HG02970 (cell line): ENCODE data around the gene TEX261.

ENCODE experiments used
- ATAC-seq: cut with Tn5 transposase; IDR thresholded peaks from one replicate; pipeline ENCODE4 v1.9.1; 2021; ENCODE audit warnings: mild to moderate bottlenecking, moderate library complexity, moderate number of reproducible peaks; ENCODE audit not compliant: unreplicated experiment, low FRiP score

TEX261 gene

GRCh38 chr2:70983506-70984227 is 11.0 kb downstream of the TEX261 start:
- no peak for ATAC-seq

- ATAC-seq: no peak
Measured at GRCh38 chr2:70982971-70983370, 11.7 kb downstream of the TEX261 start.

- no peak for ATAC-seq
Measured at GRCh38 chr2:70981866-70982810, 12.5 kb downstream of the TEX261 start.

- no peak for ATAC-seq
Measured at GRCh38 chr2:70981421-70981820, 13.3 kb downstream of the TEX261 start.

- no peak for ATAC-seq
Measured at GRCh38 chr2:70979626-70980025, 15.0 kb downstream of the TEX261 start.

GRCh38 chr2:70979180-70979488 is 15.5 kb downstream of the TEX261 start:
- no peak for ATAC-seq

GRCh38 chr2:70978341-70979179 is 16.1 kb downstream of the TEX261 start, which contains the start of gene ANKRD53:
TSS of gene ANKRD53 (plus strand) at chr2:70978630. CDS start at chr2:70978646, 16 bp downstream.
- no peak for ATAC-seq

- ATAC-seq: no peak
Measured at GRCh38 chr2:70977605-70978205, 17.0 kb downstream of the TEX261 start.

GRCh38 chr2:70975237-70975636 is 19.4 kb downstream of the TEX261 start:
- no peak for ATAC-seq

GRCh38 chr2:70974592-70974991 is 20.1 kb downstream of the TEX261 start:
- ATAC-seq: no peak

GRCh38 chr2:70967189-70967588 is 27.5 kb downstream of the TEX261 start:
- ATAC-seq: no peak

GRCh38 chr2:70966681-70967080 is 28.0 kb downstream of the TEX261 start:
- ATAC-seq: no peak

GRCh38 chr2:70965506-70965905 is 29.2 kb downstream of the TEX261 start:
- ATAC-seq: no peak

GRCh38 chr2:70964596-70965386 is 29.9 kb downstream of the TEX261 start:
- ATAC-seq: peak; percentile 51

GRCh38 chr2:70964133-70964532 is 30.5 kb downstream of the TEX261 start:
- ATAC-seq: no peak

GRCh38 chr2:70962885-70963878 is 31.5 kb downstream of the TEX261 start:
- ATAC-seq: no peak

GRCh38 chr2:70962211-70962884 is 32.3 kb downstream of the TEX261 start:
- ATAC-seq: no peak

GRCh38 chr2:70961648-70961994 is 33.1 kb downstream of the TEX261 start:
- ATAC-seq: no peak
